GM18505 (cell line): ENCODE measurements around the gene NR1I2.

ENCODE experiments used
- ATAC-seq: cut with Tn5 transposase; IDR thresholded peaks from one replicate; pipeline ENCODE4 v1.9.1; 2021; ENCODE audit not compliant: unreplicated experiment
- POLR2A ChIP-seq: IDR thresholded peaks from 4 replicates; pipeline ENCODE4 v1.6.1; 2011; ENCODE audit warnings: borderline replicate concordance; ENCODE audit not compliant: insufficient read depth, insufficient read length; ENCODE audit errors: extremely low read depth

NR1I2 gene

GRCh38 chr3:119818937-119819336, 37.0 kb downstream of the NR1I2 start:
- ATAC-seq = no peak
- TF ChIP-seq POLR2A = no peak

GRCh38 chr3:119819806-119820205, 37.9 kb downstream of the NR1I2 start:
- no peak for ATAC-seq
- no peak for TF ChIP-seq POLR2A

- no peak for ATAC-seq
- TF ChIP-seq POLR2A = no peak
Observed at GRCh38 chr3:119825820-119826219, 43.9 kb downstream of the NR1I2 start.

DNA sequence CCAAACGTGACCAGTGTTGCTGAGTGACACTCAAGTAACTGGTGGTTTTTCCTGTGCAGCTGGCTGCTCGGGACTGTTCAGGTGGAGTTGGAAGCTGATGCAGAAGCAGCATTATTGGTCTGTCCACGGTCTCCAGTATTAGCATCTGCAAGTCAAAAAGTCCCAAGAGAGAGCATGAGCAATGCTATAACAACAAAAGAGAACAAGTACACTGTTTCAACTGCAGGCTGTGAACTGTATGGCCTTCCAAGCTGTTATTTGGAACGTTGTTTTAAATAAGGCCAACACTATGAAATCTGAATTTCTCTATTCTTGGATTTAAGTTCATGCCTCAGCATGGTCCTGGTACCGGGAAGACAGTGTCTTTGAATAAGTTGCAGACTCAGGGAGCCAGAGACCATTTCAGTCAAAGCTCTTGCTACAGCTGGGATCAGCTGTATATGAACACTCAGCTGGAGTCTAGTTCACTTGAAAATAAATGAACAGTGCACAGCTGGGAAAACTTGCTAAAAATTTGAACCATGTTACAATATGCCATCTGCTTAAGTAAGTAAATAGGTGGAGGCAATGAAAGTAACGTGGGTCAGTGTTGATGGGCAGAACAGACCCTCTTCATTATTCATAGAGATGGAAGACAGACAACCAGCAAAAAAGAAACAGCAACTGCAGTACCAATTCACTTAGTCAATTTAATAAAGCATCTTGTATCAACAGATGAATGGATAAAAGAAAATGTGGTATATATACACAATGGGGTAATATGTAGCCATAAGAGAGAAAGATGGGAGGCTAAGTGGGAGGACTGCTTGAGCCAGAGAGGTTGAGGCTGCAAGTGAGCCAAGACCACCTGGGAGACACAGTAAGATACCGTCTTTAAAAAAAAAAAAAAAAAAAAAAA, 45.1 kb downstream of the NR1I2 start:
- no peak for ATAC-seq
- TF ChIP-seq POLR2A = no peak

GRCh38 chr3:119829420-119829819, 47.5 kb downstream of the NR1I2 start:
- ATAC-seq = no peak
- TF ChIP-seq POLR2A = no peak

DNA sequence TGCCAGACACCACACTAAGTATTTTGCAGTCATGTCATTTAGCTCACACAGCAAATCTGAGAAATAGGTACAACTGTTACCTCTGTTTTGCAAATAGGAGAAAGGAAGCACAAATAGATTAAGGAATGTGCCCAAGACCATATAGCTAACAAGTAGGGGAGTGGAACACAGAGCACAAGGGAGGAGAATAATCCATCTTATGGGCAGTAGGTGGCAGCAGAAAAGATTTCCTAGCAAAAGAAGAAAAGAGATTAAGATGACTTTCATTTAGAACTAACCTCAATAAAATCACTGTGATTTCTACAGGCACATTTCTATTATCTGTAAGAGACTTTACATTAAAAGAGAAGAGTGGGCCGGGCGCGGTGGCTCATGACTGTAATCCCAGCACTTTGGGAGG, 49.1 kb downstream of the NR1I2 start:
- TF ChIP-seq POLR2A = no peak
- ATAC-seq = no peak

DNA sequence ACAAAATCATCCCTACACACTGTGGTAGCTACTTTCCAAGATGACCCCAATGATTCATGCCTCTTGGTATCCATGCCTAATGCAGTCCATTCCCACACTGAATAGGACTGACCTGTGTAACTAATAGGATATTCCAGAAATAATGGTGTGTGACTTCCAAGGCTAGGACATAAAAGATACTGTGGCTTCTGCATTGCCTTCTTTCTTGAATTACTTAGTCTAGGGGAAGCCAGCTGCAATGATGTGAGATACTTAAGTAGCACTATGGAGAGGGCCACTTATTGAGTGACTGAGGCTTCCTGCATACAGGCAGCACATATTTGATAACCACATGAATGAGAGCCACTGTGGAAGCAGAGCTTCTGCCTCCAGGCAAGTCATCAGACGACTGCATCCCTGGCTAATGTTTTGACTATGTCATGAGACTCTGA, 50.1 kb downstream of the NR1I2 start:
- no peak for TF ChIP-seq POLR2A
- no peak for ATAC-seq

- ATAC-seq = no peak
- no peak for TF ChIP-seq POLR2A
Observed at GRCh38 chr3:119834754-119835370, 53.0 kb downstream of the NR1I2 start.

- no peak for TF ChIP-seq POLR2A
- ATAC-seq = no peak
Observed at GRCh38 chr3:119835556-119835955, 53.7 kb downstream of the NR1I2 start.

- no peak for ATAC-seq
- TF ChIP-seq POLR2A = no peak
Observed at GRCh38 chr3:119841808-119842471, 60.0 kb downstream of the NR1I2 start.

DNA sequence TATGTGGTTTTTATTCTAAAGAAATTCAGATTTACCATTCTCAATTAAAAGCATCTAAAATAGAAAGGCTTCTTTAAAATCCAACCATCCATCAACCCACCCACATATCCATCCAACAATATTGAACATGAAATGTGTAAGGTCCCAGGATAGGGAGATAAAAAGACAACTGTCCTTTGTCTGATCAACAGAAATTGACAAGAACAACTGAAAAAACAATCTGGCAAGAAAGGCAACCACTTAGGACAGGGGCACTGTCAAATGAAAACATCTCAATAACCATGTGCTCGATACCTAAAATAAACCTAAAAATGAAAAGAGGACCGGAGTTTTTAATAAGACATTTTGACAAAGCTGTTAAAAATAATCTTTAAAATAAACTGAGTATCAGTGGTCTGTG, 67.2 kb downstream of the NR1I2 start:
- ATAC-seq = no peak
- TF ChIP-seq POLR2A = no peak

DNA sequence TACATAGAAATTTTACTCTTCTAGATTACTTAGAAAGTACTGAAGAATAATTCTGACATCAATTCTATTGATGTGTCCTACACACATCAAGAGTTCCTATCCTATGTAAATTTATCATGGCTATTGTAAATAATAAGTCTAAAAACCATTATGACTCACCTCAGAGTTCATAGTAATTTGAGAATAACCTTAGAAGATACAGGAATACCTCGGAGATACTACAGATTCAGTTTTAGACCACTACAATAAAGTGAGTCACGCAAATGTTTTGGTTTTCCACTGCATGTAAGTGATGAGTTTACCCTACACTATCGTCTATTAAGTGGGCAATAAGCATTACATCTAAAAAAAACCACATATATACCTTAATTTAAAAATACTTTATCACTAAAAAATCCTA, 74.8 kb downstream of the NR1I2 start:
- TF ChIP-seq POLR2A = no peak
- ATAC-seq = no peak

- no peak for TF ChIP-seq POLR2A
- no peak for ATAC-seq
Observed at GRCh38 chr3:119858957-119859356, 77.1 kb downstream of the NR1I2 start.
